ENCODE measurements around the gene DNAJC27.

- TF ChIP-seq CTCF (IDR thresholded peaks at IDR 0.05): no peak
- TF ChIP-seq POLR2AphosphoS5 (IDR thresholded peaks at IDR 0.05): no peak
These were observed 47.5 kb downstream of the DNAJC27 start for GRCh38 chr2:24924266-24924665.
